ENCODE results near the gene ATXN7.
A peak's percentile ranks its signal among the peaks of the same experiment; 100 is the strongest.

Gene ATXN7

GRCh38 chr3:63908776-63909175 lies 45.1 kb downstream of the ATXN7 start:
- DNase-seq (ENCODE audit: low spot score): no peak

DNA sequence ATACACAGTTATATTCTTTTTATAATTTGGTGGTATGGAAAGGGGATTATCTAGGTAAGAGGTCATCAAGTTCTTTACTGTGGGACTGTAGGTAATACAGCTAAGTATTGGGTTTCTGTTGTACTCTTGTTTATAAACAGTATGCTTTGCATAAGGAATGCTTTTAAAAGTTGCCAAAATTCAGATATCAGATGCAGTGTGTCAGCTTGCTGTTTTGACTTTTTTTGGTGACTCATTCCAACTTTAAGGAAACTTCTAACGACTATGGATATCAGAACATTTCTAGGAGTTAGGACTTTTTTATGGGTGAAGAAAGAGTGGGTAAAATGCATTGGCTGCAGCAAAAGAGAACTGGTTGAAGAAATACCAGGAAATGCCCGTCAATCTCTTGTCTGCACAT lies 45.8 kb downstream of the ATXN7 start:
- no peak for DNase-seq (ENCODE audit: low spot score)

DNA sequence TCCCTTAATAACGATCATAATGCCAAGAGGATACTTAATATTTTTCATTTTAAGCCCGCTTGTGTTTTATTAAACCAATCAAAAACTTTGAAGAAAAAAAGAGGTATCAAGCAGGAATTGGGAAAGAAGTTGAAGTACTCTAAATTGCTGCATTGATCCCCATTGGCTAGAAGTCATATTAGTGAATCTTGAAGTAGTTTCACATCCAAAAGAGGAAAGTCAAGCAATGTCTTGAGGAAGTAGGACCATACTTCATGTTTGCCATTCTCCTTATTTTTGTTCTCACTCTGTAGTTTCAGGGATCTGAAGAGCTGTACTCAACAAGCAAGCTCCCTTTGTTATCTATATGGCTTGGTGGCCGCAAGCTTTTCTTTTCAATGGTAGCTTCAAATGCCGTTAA lies 46.3 kb downstream of the ATXN7 start:
- DNase-seq (ENCODE audit: low spot score): no peak

DNA sequence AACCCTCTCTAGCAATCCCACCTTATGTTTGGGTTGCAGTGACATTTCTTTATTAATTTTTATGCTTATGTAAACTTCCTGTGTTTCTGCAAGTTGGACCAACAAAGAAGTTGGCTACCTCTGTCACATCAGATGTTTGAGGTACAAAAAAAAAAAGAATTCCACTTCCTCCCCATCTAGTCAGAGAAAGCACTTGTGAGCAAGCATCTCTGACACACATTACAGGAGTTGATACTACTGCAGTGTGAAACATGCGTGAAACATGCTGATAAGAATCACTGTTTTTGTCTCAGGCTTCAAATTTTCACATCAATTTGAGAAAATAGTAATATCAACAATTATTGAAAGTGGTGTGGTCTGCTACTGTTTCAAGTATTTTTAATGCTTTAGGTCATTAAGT lies 47.2 kb downstream of the ATXN7 start:
- peak; percentile 47 for DNase-seq (ENCODE audit: low spot score)

- no peak for DNase-seq (ENCODE audit: low spot score)
These were observed 47.8 kb downstream of the ATXN7 start for GRCh38 chr3:63911509-63911872.

- peak; percentile 91 for DNase-seq (ENCODE audit: low spot score)
These were observed 48.5 kb downstream of the ATXN7 start, which contains the start of gene SCAANT1 for GRCh38 chr3:63911873-63912767. TSS of gene SCAANT1 (minus strand) at chr3:63912383.

DNA sequence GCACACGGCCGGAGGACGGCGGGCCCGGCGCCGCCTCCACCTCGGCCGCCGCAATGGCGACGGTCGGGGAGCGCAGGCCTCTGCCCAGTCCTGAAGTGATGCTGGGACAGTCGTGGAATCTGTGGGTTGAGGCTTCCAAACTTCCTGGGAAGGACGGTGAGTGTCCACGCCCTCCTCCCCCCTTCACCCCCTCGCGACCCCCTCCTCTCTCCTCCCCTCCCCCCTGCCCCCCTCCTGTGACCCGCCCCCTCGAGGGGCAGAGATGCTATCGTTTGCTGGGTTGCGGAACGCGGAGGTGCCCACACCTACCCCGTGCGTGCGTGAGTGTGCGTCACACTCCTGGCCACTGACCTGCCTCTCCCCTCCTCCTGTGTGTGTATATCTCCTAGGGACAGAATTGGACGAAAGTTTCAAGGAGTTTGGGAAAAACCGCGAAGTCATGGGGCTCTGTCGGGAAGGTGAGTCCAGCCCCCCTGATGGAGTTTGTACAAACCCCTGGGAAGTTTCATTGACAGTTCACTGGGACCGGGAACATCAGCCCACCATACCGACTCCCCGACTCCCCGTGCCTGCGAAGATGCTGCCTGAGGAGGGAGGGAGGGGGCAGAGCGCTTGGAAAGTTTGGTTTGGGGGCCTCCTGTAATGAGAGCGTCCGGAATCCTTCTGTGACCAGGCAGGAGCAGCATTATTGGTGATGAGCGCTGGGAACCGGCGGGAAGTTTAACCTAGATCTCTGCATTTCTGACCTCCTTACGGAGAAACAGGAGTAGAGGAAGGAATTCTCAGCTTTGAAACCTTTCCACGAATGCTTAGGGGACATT lies 49.3 kb downstream of the ATXN7 start:
- DNase-seq (ENCODE audit: low spot score): peak; percentile 71

DNA sequence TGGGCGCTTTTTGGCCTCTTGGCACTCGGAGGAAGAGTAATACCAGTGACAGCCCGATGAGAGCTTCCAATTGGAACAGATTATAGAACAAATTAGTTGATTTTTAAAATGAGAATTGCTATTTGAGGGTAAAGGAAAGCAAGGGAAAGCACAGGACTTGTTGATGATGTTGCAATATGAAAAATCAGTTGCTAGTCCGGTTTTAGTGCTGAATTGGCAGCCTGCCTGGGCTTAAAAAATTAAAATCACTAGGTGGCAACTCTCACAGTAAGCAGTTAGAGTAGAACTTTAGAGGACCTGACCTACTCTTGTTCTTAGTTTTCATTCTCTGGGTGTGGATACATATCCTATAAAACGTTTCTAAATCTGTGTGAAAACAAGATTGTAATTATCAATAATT lies 50.6 kb downstream of the ATXN7 start:
- DNase-seq (ENCODE audit: low spot score): no peak

- peak; percentile 58 for DNase-seq (ENCODE audit: low spot score)
These were observed 54.7 kb downstream of the ATXN7 start for GRCh38 chr3:63918321-63918720.

GRCh38 chr3:63920001-63920400 lies 56.3 kb downstream of the ATXN7 start:
- peak; percentile 42 for DNase-seq (ENCODE audit: low spot score)

GRCh38 chr3:63921741-63922482 lies 58.2 kb downstream of the ATXN7 start:
- peak; percentile 60 for DNase-seq (ENCODE audit: low spot score)

DNA sequence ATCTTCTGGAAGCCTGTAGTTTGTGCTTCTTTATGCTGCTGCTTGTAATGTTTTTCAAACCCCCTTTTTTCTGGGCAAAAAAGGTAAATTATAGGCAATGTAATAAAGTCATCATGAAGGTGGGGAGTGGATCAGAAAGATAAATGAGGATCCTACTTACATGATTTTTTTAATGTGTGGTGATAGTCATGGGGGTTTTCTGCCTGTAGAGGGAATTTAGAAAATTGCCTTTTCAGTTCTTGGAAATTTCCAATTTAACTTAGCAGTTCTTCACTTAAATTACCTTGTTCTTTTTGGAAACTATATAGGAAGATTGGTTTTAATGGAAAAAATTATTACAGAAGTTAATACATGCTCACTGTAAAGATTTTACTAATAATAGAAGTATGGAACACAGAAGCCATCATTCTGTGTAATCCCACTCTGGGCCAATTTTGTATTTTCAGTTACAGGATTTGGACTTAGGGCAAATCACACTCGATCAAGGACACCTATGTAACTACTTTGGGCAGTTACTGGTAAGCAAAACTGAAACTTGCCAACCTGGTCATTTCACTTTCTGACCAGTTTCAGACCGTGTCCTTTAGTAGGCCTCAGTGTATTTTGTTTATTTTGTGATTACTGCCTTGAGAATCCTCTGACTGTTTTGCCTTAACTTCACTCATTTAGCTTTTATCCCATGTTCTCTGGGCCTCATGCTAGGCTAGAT lies 59.0 kb downstream of the ATXN7 start:
- DNase-seq (ENCODE audit: low spot score): no peak

- DNase-seq (ENCODE audit: low spot score): no peak
These were observed 62.6 kb downstream of the ATXN7 start for GRCh38 chr3:63926309-63926708.

DNA sequence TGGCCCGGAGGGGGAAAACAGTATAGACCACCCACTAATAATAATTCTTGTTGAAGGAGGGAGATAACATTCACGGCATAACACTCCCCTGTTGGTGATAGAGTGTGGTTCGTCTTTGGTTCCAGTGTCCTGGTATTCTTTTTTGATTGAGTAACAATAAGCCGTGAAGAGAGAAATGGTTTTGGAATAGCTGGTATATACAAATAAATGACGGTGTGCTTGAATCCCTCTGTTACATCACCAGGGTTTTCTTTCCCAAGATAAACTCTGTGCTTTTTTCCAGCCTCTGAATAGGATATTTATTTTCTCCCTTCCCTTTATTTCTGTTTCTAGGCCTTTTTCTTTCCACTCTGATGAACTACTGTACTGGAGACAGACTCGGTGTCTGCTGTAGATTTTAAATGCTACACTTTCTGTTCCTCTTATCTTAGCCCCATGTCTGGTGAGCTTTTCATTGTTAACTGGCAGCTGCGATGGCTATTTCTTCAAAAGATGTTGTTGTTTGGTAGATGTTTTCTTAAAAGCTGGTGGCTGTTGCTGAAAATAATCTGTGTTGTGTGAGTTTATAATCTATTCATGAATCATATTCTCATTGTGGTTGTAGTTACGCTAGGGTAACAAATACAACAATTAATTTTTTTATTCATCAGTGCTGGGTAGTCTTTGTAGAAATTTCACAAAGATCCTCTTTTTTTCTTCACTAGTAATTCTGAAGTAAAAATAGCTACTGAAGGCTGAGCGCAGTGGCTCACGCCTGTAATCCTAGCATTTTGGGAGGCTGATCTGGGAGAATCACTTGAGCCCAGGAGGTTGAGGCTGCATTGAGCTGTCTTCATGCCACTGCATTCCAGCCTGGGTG lies 64.0 kb downstream of the ATXN7 start:
- DNase-seq (ENCODE audit: low spot score): no peak

- no peak for DNase-seq (ENCODE audit: low spot score)
These were observed 67.6 kb downstream of the ATXN7 start for GRCh38 chr3:63931290-63931689.

- no peak for DNase-seq (ENCODE audit: low spot score)
These were observed 69.0 kb downstream of the ATXN7 start for GRCh38 chr3:63932509-63933212.

GRCh38 chr3:63933459-63933858 lies 69.8 kb downstream of the ATXN7 start:
- DNase-seq (ENCODE audit: low spot score): no peak

DNA sequence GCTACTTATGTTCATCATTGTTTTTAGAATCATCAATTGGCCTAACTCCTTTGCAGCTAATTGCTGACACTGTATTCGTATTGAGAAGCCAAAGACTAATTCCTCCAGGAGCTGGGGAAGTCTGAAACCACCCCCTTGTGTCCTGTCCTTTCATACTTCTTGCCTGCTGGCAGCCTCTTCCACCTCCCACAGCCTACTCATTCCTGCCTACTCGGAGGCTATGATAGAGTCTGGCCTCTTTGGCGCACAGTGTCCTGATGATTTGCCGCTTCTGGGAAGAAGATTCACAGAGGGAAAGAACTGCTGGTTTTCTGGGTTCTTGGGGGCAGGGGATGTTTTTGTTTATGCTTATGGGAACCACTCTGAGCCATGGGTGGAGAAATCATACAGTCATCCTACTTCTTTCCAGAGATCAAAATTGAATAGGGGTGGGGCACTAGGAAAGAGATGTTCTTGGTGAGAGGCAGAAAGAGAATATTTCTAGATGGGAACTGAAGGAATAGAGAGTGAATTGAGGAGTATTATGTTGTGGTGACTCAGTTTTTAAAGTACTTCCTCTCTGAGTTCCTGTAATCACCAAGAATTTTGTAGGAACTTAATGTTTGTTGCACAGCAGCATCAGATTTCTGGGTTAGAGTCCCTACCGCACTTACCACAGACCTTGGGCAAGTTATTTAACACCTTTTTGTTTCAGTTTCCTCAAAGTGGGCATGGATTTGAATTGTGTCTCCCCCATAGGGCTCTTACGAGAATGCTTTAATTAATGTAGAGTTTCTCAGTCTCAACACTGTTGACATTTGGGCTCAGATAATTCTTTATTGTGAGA lies 70.6 kb downstream of the ATXN7 start:
- DNase-seq (ENCODE audit: low spot score): no peak

DNA sequence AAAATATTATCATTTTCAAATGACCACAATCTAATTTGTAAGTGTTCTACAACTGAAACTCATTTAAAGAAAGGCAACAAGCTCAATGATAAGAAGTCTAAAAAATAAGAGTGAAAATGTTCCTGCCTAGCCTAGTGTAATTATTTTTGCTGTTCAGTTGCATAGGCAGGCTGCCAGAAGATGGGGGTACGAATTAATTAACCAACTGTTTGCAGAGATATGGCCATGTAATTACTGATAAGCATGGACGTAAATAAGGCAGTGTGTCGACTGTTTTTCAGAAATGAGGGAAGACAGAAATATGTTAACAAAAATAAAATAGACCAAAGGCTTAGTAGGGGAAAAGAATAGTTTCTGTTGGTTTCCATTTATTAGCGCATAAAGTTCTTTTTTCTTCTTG lies 73.3 kb downstream of the ATXN7 start:
- no peak for DNase-seq (ENCODE audit: low spot score)
